ENCODE results near the gene DSP. TPM values are rescaled to one million over a fixed set of nuclear protein-coding genes. Genes with fewer than 3 reads are reported as not detected.

Gene DSP
- total RNA-seq, 8 experiments from 2014 or later: 0.11 to 54.1 (median 7.8) TPM

DNA sequence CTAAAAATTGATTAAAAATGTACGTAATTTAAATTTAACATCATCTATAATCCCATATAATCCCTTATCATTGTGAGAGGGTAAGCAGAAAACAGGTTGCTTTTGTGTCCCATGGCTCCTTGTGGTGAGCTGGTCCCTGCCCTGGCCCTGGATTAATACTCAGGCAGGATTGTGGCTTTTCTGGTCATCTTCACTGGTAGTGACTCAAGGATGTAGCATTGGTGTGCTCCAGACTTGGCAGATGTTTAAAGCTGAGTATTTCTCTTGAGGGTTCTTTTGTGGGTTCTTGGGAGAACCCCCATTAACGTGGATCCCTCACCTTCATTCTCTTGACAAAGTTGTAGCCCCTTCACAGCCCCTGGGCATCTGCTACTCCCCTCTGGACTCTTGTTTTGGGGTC is 87.8 kb downstream of the DSP start:
- WGBS, 10 experiments: 0 to 100% (median 70%) methylated on average over 1 to 2 of the region's 2 CpGs; no CpG with 5 or more reads in 3 of the 10 experiments
- H3K4me1 ChIP-seq (replicated peaks in 1 of 2): peaks cover 3 to 5% of the 10 kb centered on the region in 2 donors
- no peak overlapping the region for H3K4me3 ChIP-seq
- no peak overlapping the region for H3K27ac ChIP-seq
- no peak for ATAC-seq (replicated peaks in 6 of 8)
- in situ Hi-C loops (cut with MboI; ENCODE audit: low pct_unique_long_range_greater_than_20kb in 2 of 9, low sequenced_read_pairs in 9 of 9, unreplicated experiment in 9 of 9): no loop called here

DNA sequence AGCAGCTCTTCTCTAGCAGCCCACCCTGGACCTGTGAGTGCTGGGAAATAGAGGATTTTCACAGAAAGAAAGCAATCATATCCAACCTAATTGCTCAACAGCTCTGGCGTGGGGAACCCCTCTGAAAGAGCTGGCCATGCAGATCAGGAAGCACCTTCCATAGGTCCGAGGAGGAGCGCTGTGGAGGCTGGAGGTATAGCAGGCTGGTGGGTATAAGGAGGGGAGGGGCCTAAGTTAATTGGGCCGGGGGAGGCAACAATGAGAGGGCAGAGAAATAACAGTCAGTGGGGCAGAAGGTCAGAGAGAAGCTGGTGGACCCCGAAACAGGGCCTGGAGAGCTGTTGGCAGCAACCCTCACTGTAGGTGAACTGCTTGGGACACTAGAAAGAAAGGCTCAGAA is 89.3 kb downstream of the DSP start:
- H3K4me3 ChIP-seq: no peak overlapping the region
- WGBS, 10 experiments: 68 to 100% (median 100%) methylated on average over 1 to 4 of the region's 5 CpGs; no CpG with 5 or more reads in 6 of the 10 experiments
- no peaks in the 10 kb centered on the region for H3K4me1 ChIP-seq (replicated peaks in 1 of 2)
- H3K27ac ChIP-seq: no peak overlapping the region
- ATAC-seq (replicated peaks in 6 of 8): peak in 1 of 8 experiments; percentile 27
- in situ Hi-C loops (cut with MboI; ENCODE audit: low pct_unique_long_range_greater_than_20kb in 2 of 9, low sequenced_read_pairs in 9 of 9, unreplicated experiment in 9 of 9): no loop called here

DNA sequence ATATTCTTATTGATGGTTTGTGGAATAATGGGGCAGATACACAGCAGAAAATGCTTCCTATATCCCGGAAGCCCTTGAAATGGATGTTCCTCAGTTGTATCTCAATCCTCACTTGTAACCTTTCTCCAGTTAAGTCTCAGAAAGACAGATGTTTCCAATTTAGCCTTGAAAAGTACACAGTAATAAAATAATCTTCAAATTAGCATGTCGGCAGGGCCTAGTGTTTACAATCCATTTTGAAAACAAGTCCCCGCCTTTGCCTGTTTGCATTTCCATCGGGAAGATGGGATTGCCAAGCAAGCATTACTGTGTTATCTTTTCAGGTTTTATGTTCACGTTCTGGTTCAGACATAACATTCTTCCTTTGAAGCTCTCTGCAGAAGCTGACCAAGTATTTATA is 90.0 kb downstream of the DSP start:
- Histone ChIP-seq H3K27ac (no peak overlapping the region), H3K4me3 (no peak overlapping the region), H3K4me1 (replicated peaks in 1 of 2) (no peaks in the 10 kb centered on the region)
- ATAC-seq (replicated peaks in 6 of 8): peak in 3 of 8 experiments; percentile 90 to 96 (median 93)
- in situ Hi-C loops (cut with MboI; ENCODE audit: low pct_unique_long_range_greater_than_20kb in 2 of 9, low sequenced_read_pairs in 9 of 9, unreplicated experiment in 9 of 9): no loop called here
- WGBS, 10 experiments: 0 to 90% (median 73%) methylated on average over 1 to 5 of the region's 5 CpGs

DNA sequence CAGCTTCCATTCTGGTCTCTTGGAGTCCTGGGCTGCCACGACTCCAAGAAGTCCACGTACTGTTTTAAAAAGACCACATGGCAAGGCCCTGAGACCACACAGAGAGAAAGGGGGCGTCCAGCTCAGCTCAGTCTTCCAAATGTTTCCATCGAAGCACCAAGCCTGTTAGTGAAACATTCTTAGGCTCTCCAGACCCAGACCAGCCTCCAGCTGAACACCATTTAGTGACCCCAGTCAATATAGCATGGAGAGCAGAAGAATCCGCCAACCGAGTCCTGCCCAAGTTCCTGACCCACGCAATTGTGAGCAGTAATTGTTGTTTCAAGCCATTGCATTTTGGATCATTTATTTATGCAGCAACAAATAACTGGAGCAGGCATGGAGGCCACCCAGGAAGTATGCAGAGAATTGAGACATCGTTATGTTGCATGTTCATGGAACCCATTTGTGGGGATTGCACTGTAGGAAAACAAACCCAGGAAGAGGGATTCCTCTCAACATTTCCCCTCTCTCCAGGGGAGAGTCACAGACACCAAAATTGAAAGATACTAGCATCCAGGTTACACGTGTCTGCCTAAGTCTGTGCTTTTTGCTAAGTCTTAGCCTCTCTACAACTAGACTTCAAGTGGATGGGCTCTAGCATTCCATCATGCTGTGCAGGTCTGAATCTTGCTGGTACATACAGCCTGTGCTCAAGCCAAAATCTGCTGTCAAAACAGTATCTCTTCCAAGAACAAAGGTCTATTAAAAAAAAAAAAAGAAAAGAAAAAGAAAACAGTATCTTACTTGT is 91.2 kb downstream of the DSP start:
- WGBS, 10 experiments: 50 to 93% (median 83%) methylated on average over 1 to 6 of the region's 9 CpGs; no CpG with 5 or more reads in 4 of the 10 experiments

DNA sequence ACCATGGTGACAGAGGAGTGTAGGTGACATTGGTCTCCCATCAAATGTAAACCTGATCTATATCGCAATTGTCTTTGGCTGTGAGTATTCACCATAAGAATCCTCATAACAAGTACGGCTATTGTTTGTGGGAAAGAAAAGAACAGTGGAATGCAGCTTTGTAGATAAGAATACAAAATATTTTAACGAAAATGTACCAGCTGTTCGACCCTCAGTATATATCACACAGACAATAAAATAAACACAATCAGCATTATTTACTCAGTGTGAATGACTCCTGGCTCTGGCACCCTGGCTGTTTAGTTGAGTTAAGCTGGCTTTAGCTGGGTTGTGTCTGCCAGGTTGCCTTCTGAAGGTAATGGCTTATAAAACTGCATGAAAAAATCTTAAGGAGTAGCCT is 91.9 kb downstream of the DSP start:
- H3K27ac ChIP-seq: no peak overlapping the region
- in situ Hi-C loops (cut with MboI; ENCODE audit: low pct_unique_long_range_greater_than_20kb in 2 of 9, low sequenced_read_pairs in 9 of 9, unreplicated experiment in 9 of 9): no loop called here
- no peak overlapping the region for H3K4me3 ChIP-seq
- 43 to 82% (median 72%) methylated on average over 1 to 4 of the region's 4 CpGs; no CpG with 5 or more reads in 3 of the 10 experiments for WGBS, 10 experiments
- no peaks in the 10 kb centered on the region for H3K4me1 ChIP-seq (replicated peaks in 1 of 2)
- ATAC-seq (replicated peaks in 6 of 8): peak in 1 of 8 experiments; percentile 14

More for the DNA sequence above, 91.2 kb downstream of the DSP start:
- H3K4me1 ChIP-seq (replicated peaks in 1 of 2): no peaks in the 10 kb centered on the region
- H3K4me3 ChIP-seq: no peak overlapping the region
- in situ Hi-C loops (cut with MboI; ENCODE audit: low pct_unique_long_range_greater_than_20kb in 2 of 9, low sequenced_read_pairs in 9 of 9, unreplicated experiment in 9 of 9): no loop called here
- ATAC-seq (replicated peaks in 6 of 8): no peak
- no peak overlapping the region for H3K27ac ChIP-seq

GRCh38 chr6:7636151-7636550 is 94.7 kb downstream of the DSP start:
- in situ Hi-C loops (cut with MboI; ENCODE audit: low pct_unique_long_range_greater_than_20kb in 2 of 9, low sequenced_read_pairs in 9 of 9, unreplicated experiment in 9 of 9): no loop called here
- Histone ChIP-seq H3K4me1 (replicated peaks in 1 of 2) (no peaks in the 10 kb centered on the region), H3K4me3 (no peak overlapping the region), H3K27ac (no peak overlapping the region)
- 25 to 100% (median 94%) methylated on average over 1 of the region's 1 CpG; no CpG with 5 or more reads in 4 of the 10 experiments for WGBS, 10 experiments
- no peak for ATAC-seq (replicated peaks in 6 of 8)

Other genes with a start within 250 kb of the DSP start
- gene SSR1, start 228.5 kb upstream of the DSP start, total RNA-seq: 100 to 1,000 TPM in 1 of 8 experiments, 10 to 100 TPM in 7; 41.8 to 100 (median 62.0) TPM
- under 1 TPM in 7 of 8 experiments, not detected in 1; 0.07 to 0.22 (median 0.15) TPM for gene CAGE1, start 151.9 kb upstream of the DSP start, total RNA-seq
- gene RIOK1, start 151.9 kb upstream of the DSP start, total RNA-seq: 10 to 100 TPM; 21.5 to 29.8 (median 22.8) TPM
- 10 to 100 TPM in 3 of 8 experiments, 1 to 10 TPM in 5; 8.5 to 16.3 (median 9.5) TPM for gene SNRNP48, start 48.5 kb downstream of the DSP start, total RNA-seq
- 10 to 100 TPM in 1 of 8 experiments, 1 to 10 TPM in 4, under 1 TPM in 3; 0.51 to 10.9 (median 1.1) TPM for gene BMP6, start 184.4 kb downstream of the DSP start, total RNA-seq

Data from motor neuron (in vitro differentiated cells).